H1 (cell line): ENCODE results near the gene ALPG. TPM values are rescaled to one million over a fixed set of nuclear protein-coding genes. Genes with fewer than 3 reads are reported as not detected.

Experiments used
- CTCF ChIA-PET: fragments of 300-600 bp; sonication (Branson Sonifier 250); formaldehyde crosslinking; loops from one replicate; lab custom pipeline; 2021; ENCODE audit not compliant: partially characterized antibody; lab: Charles Lee
- POLR2A ChIA-PET: fragments of 300-600 bp; sonication (Branson Sonifier 250); formaldehyde crosslinking; loops from one replicate; lab custom pipeline; 2021; ENCODE audit warnings: inconsistent platforms; ENCODE audit not compliant: partially characterized antibody; lab: Charles Lee
- DNase-seq, 2 experiments: peaks; one replicate each; pipeline versions ENCODE4 v3.0.0 to v3.0.0-alpha.2; 2010 to 2022; ENCODE audit warnings: low spot score in 2 of 2, low read depth in 1 of 2, mixed read lengths in 1 of 2
- FAIRE-seq: peaks from 2 replicates; lab custom pipeline; 2011; peaks lifted over from hg19 to GRCh38; lab: Jason Lieb, UNC
- H2AFZ ChIP-seq: 2 replicates; pipeline ENCODE4 v1.8.1; 2012; ENCODE audit warnings: low read length, inconsistent platforms
- H2AK5ac ChIP-seq: 2 replicates; pipeline ENCODE4 v1.6.1; 2013; ENCODE audit warnings: low read depth, low read length
- H2BK120ac ChIP-seq: replicated peaks from 2 replicates; pipeline ENCODE3; 2013; ENCODE audit warnings: low read depth, low read length, inconsistent platforms
- H2BK12ac ChIP-seq: 2 replicates; pipeline ENCODE4 v1.6.1; 2013; ENCODE audit warnings: low read depth, low read length
- H2BK15ac ChIP-seq: 2 replicates; pipeline ENCODE4 v1.6.1; 2013; ENCODE audit warnings: low read length
- H2BK20ac ChIP-seq: 2 replicates; pipeline ENCODE4 v1.6.1; 2013; ENCODE audit warnings: low read length
- H2BK5ac ChIP-seq: 2 replicates; pipeline ENCODE4 v1.6.1; 2013; ENCODE audit warnings: low read depth, low read length
- H3K14ac ChIP-seq: 2 replicates; pipeline ENCODE4 v1.6.1; 2013; ENCODE audit warnings: inconsistent platforms; ENCODE audit not compliant: insufficient read length
- H3K18ac ChIP-seq: 2 replicates; pipeline ENCODE4 v1.6.1; 2013; ENCODE audit warnings: low read length; ENCODE audit errors: extremely low read depth
- H3K23ac ChIP-seq: 2 replicates; pipeline ENCODE4 v1.6.1; 2013; ENCODE audit warnings: inconsistent platforms; ENCODE audit not compliant: insufficient read length
- H3K23me2 ChIP-seq: 2 replicates; pipeline ENCODE4 v1.6.1; 2013; ENCODE audit warnings: low read depth, low read length
- H3K27ac ChIP-seq: 2 replicates; pipeline ENCODE4 v1.6.1; 2011; ENCODE audit warnings: low read depth, low read length, inconsistent platforms
- H3K27me3 ChIP-seq, 4 experiments: replicated peaks in 1 of 4; 1 replicate in 1 of 4; 2 replicates in 3 of 4; pipeline versions ENCODE4 v1.6.1 to v1.8.1; 2011 to 2013; ENCODE audit warnings: low read length in 3 of 4, mild to moderate bottlenecking in 3 of 4, inconsistent platforms in 2 of 4, mixed read lengths in 2 of 4, moderate library complexity in 1 of 4; ENCODE audit not compliant: control insufficient read depth in 3 of 4, insufficient read depth in 3 of 4; ENCODE audit errors: extremely low read depth in 1 of 4
- H3K36me3 ChIP-seq, 4 experiments: 2 replicates each; pipeline versions ENCODE4 v1.6.1 to v1.8.1; 2011 to 2013; ENCODE audit warnings: mild to moderate bottlenecking in 4 of 4, low read length in 3 of 4, moderate library complexity in 2 of 4, control low read depth in 1 of 4, inconsistent platforms in 1 of 4; ENCODE audit not compliant: insufficient read depth in 4 of 4, control insufficient read depth in 2 of 4
- H3K4ac ChIP-seq: replicated peaks from 2 replicates; pipeline ENCODE3; 2013; ENCODE audit warnings: low read length, low read depth, mixed read lengths, inconsistent platforms; ENCODE audit not compliant: insufficient read length
- H3K4me1 ChIP-seq, 4 experiments: replicated peaks in 1 of 4; 1 replicate in 1 of 4; 2 replicates in 3 of 4; pipeline versions ENCODE4 v1.6.1 to v1.8.1; 2011 to 2013; ENCODE audit warnings: low read length in 3 of 4, inconsistent platforms in 2 of 4, mixed read lengths in 1 of 4; ENCODE audit not compliant: insufficient read depth in 4 of 4, control insufficient read depth in 3 of 4
- H3K4me2 ChIP-seq, 2 experiments: 2 replicates each; pipeline versions ENCODE4 v1.6.1 to v1.8.1; 2011 to 2013; ENCODE audit warnings: low read depth in 2 of 2, low read length in 2 of 2, control low read depth in 1 of 2, inconsistent platforms in 1 of 2, mild to moderate bottlenecking in 1 of 2; ENCODE audit not compliant: insufficient read depth in 1 of 2
- H3K4me3 ChIP-seq, 4 experiments: fragments of 200-600, 300-600 bp in 1 of 4; sonication (generic), shearing (Covaris generic), sonication (Bioruptor Twin) in 1 of 4; 2 replicates each; pipeline versions ENCODE4 v1.5.1 to v1.8.1; 2011 to 2016; ENCODE audit warnings: low read length in 4 of 4, low read depth in 3 of 4, control low read depth in 2 of 4, inconsistent platforms in 2 of 4, mild to moderate bottlenecking in 2 of 4, mixed read lengths in 1 of 4, moderate library complexity in 1 of 4; ENCODE audit not compliant: insufficient read depth in 2 of 4; ENCODE audit errors: extremely low read depth in 1 of 4
- H3K56ac ChIP-seq: replicated peaks from 2 replicates; pipeline ENCODE3; 2013; ENCODE audit warnings: low read depth, mild to moderate bottlenecking, mixed read lengths, low read length, inconsistent platforms; ENCODE audit not compliant: insufficient read length
- H3K79me1 ChIP-seq: 2 replicates; pipeline ENCODE4 v1.6.1; 2013; ENCODE audit warnings: low read depth, low read length, control low read depth
- H3K79me2 ChIP-seq, 2 experiments: 2 replicates each; pipeline versions ENCODE4 v1.6.1 to v1.8.1; 2012 to 2013; ENCODE audit warnings: low read length in 2 of 2, mild to moderate bottlenecking in 2 of 2, inconsistent platforms in 1 of 2; ENCODE audit not compliant: insufficient read depth in 2 of 2, control insufficient read depth in 1 of 2
- H3K9ac ChIP-seq, 4 experiments: replicated peaks in 1 of 4; 1 replicate in 1 of 4; 2 replicates in 3 of 4; pipeline versions ENCODE4 v1.6.1 to v1.8.1; 2011 to 2013; ENCODE audit warnings: low read depth in 3 of 4, low read length in 3 of 4, control low read depth in 2 of 4, mild to moderate bottlenecking in 2 of 4, moderate library complexity in 2 of 4, inconsistent platforms in 1 of 4; ENCODE audit errors: extremely low read depth in 1 of 4
- H3K9me3 ChIP-seq, 2 experiments: 2 replicates each; pipeline versions ENCODE4 v1.6.1 to v1.8.1; 2012 to 2013; ENCODE audit warnings: mild to moderate bottlenecking in 2 of 2, moderate library complexity in 2 of 2, control low read depth in 1 of 2, inconsistent platforms in 1 of 2, low read depth in 1 of 2, low read length in 1 of 2, mixed read lengths in 1 of 2; ENCODE audit not compliant: insufficient read depth in 2 of 2
- H4K20me1 ChIP-seq, 2 experiments: replicated peaks in 1 of 2; 2 replicates each; pipeline versions ENCODE3 to v1.8.1; 2011 to 2013; ENCODE audit warnings: inconsistent platforms in 2 of 2, low read length in 2 of 2, mild to moderate bottlenecking in 1 of 2; ENCODE audit not compliant: insufficient read depth in 2 of 2, control insufficient read depth in 1 of 2
- H4K5ac ChIP-seq: 2 replicates; pipeline ENCODE4 v1.6.1; 2013; ENCODE audit warnings: low read length, low read depth, mixed read lengths, inconsistent platforms; ENCODE audit not compliant: insufficient read length
- H4K8ac ChIP-seq: 2 replicates; pipeline ENCODE4 v1.8.0; 2013; ENCODE audit warnings: mild to moderate bottlenecking, moderate library complexity, low read length, inconsistent platforms; ENCODE audit not compliant: insufficient read depth; ENCODE audit errors: extremely low read depth
- H4K91ac ChIP-seq: replicated peaks from 2 replicates; pipeline ENCODE3; 2013; ENCODE audit warnings: low read length, mixed read lengths, inconsistent platforms; ENCODE audit not compliant: insufficient read length
- CHD2 ChIP-seq: IDR thresholded peaks from 2 replicates; pipeline ENCODE4 v1.6.1; 2012; ENCODE audit warnings: low read length, improper control_type of control experiment
- POLR2AphosphoS5 ChIP-seq: IDR thresholded peaks from 2 replicates; pipeline ENCODE4 v1.6.1; 2011; ENCODE audit warnings: low read depth, low read length
- WGBS, 2 experiments: shearing (Covaris generic) in 1 of 2; methylation state at CpG; one replicate each; pipeline versions ENCODE4 v1.1.6 to v1.1.7; 2013 to 2015; ENCODE audit warnings: low lambda C conversion rate in 2 of 2, mixed read lengths in 2 of 2, inconsistent platforms in 1 of 2, low coverage in 1 of 2, missing lambda C conversion rate in 1 of 2; ENCODE audit not compliant: insufficient replicate concordance in 2 of 2, insufficient coverage in 1 of 2, insufficient read length in 1 of 2; ENCODE audit errors: extremely low coverage in 1 of 2, missing lambda C conversion rate in 1 of 2; 5-methylcytosine and 5-hydroxymethylcytosine counted together
- polyA plus RNA-seq, 7 experiments: library from polyadenylated mRNA; depleted of rRNA in 3 of 7; stranded (reverse) in 5 of 7; unstranded in 2 of 7; fragments of >200 nt in 5 of 7; fragments of 200-250 nt in 2 of 7; gene quantifications; 1 replicate in 5 of 7; 2 replicates in 1 of 7; 4 replicates in 1 of 7; pipeline versions ENCODE4 v1.2.1 to v1.2.3, GENCODE V29; 2011 to 2013; ENCODE audit warnings: missing spikeins in 2 of 7, mixed read lengths in 2 of 7
- total RNA-seq: library from RNA; stranded (reverse); fragmentation: NEBNext Ultra II Directional; extraction: Animal tissue kit (Norgen Biotek cat#: 25700); gene quantifications from 2 replicates; pipeline ENCODE4 v1.2.1, GENCODE V29; 2021

Gene ALPG
- total and polyA plus RNA-seq, 2 of the 8 experiments (the other 6 are each of a cell fraction or from before 2014, with no cell fraction given), result 0.56 to 2.1 TPM

GRCh38 chr2:232416521-232417470, 10.2 kb downstream of the ALPG start:
- H4K91ac ChIP-seq, result no peak overlapping the region
- H3K56ac ChIP-seq, result no peak overlapping the region
- no peak overlapping the region for H3K4ac ChIP-seq
- POLR2A ChIA-PET, result interaction anchor here (1.2 to 8.5 kb wide), 10 partner anchors 11 to 94 kb away, joined by 4 to 70 read pairs (median 5); partner anchors contain the start of gene ALPG
- H3K79me2 ChIP-seq, result peaks cover 0 to 44% of the 10 kb centered on the region in 2 experiments; a peak in 2 of 4 replicates
- no peak overlapping the region for H4K5ac ChIP-seq
- no peak for DNase-seq
- peaks cover 8 to 68% (median 34%) of the 10 kb centered on the region in 4 experiments for H3K36me3 ChIP-seq
- CTCF ChIA-PET, result interaction anchor here (0.7 to 9.8 kb wide), 14 partner anchors 11 to 492 kb away, joined by 3 to 80 read pairs (median 5); partner anchors contain the start of gene ALPP
- no peak overlapping the region for H2AK5ac ChIP-seq
- H4K20me1 ChIP-seq, result peaks cover 5 to 13% of the 10 kb centered on the region in 2 experiments
- H2BK12ac ChIP-seq, result no peak overlapping the region
- H3K27me3 ChIP-seq, result peaks cover 12 to 38% (median 35%) of the 10 kb centered on the region in 4 experiments
- H3K14ac ChIP-seq, result no peak overlapping the region
- H3K23ac ChIP-seq, result no peak overlapping the region
- no peaks in the 10 kb centered on the region for H3K9me3 ChIP-seq
- no peak for FAIRE-seq
- no peak overlapping the region for H2AFZ ChIP-seq
- H3K18ac ChIP-seq, result no peak overlapping the region
- peak overlapping the region in 1 of 2 experiments; percentile 77; a peak in 2 of 4 replicates for H3K4me2 ChIP-seq
- no peak overlapping the region for H2BK15ac ChIP-seq
- peaks cover 4% of the 10 kb centered on the region for H3K79me1 ChIP-seq
- no peak overlapping the region for H3K9ac ChIP-seq
- H2BK120ac ChIP-seq, result no peak overlapping the region
- H3K4me3 ChIP-seq, result 0 out of 8 replicates have a peak overlapping the region, but pooled peaks of 1 of the 4 experiments have one; percentile 76
- 87% methylated on average over 17 of the region's 17 CpGs; no CpG with 5 or more reads in 1 of the 2 experiments for WGBS, 2 experiments
- H3K4me1 ChIP-seq, result peaks cover 0 to 24% (median 14%) of the 10 kb centered on the region in 4 experiments; a peak in 6 of 7 replicates
- H2BK5ac ChIP-seq, result no peak overlapping the region
- H3K27ac ChIP-seq, result no peak overlapping the region
- no peak overlapping the region for H2BK20ac ChIP-seq
- H3K23me2 ChIP-seq, result peaks cover 23% of the 10 kb centered on the region; the same call in 1 of the 2 replicates
- H4K8ac ChIP-seq, result no peak overlapping the region
- TF ChIP-seq POLR2AphosphoS5 (0 out of 2 replicates have a peak, but pooled peaks have one; percentile 8), CHD2 (no peak)
